Measurements from ENCODE around the gene ZBTB47.

ZBTB47 gene

DNA sequence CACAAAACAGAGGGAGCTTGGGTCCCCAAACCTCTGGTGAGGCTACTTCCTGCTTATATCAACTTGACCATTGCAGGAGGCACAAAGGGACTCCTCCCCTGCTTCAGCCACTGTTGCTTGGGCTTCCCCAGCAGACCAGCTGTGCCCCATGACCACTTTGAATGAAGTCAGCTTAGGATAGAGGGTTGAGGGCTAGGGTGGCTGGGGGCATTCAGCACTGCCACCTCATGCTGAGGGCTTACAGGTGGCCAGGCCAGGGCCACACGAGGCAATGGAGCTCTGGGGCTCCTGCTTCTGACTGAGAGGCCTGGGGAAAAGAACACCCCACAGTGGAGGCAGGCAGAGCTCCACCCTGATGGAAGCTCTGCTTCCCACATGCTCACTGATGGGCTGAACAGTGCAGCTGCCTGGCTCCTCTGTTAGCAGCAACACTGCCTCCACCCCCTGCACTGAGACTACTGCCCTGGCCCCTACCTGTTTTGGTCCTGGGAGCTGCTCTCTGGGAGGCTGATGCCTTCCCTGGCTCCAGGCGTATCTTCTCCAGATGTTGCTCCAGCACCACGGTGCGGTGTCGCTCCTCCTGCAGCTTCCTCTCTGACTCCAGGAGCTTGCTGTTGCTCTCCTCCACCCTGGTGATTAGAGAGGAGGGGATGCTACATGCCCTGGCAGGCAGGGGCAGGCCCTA lies 59.3 kb downstream of the ZBTB47 start:
- TF ChIP-seq, protein P1, sequence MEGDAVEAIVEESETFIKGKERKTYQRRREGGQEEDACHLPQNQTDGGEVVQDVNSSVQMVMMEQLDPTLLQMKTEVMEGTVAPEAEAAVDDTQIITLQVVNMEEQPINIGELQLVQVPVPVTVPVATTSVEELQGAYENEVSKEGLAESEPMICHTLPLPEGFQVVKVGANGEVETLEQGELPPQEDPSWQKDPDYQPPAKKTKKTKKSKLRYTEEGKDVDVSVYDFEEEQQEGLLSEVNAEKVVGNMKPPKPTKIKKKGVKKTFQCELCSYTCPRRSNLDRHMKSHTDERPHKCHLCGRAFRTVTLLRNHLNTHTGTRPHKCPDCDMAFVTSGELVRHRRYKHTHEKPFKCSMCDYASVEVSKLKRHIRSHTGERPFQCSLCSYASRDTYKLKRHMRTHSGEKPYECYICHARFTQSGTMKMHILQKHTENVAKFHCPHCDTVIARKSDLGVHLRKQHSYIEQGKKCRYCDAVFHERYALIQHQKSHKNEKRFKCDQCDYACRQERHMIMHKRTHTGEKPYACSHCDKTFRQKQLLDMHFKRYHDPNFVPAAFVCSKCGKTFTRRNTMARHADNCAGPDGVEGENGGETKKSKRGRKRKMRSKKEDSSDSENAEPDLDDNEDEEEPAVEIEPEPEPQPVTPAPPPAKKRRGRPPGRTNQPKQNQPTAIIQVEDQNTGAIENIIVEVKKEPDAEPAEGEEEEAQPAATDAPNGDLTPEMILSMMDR (conservative IDR thresholded peaks at IDR 0.05), result no peak
- no peak for TF ChIP-seq ZFX (IDR thresholded peaks at IDR 0.05)
- H3K27ac ChIP-seq, result no peak overlapping the region

DNA sequence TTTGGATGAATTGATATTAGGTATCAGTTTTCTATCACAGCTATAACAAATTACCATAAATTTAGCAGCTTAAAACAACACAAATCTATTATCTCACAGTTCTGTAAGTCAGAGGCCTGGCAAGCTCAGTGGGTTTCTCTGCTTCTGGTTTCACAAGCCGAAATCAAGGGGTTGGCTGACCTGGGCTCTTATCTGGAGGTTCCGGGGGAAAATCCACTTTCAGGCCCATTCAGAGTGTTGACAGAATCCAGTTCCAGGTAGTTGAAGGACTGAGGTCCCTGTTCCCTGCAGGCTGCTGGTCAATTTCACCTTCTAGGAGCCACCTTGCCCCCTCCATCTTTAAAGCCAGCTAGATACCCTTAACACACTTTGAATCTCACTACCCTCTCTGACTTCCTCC lies 60.2 kb downstream of the ZBTB47 start:
- TF ChIP-seq, protein P1 (conservative IDR thresholded peaks at IDR 0.05), result no peak
- no peak for TF ChIP-seq ZFX (IDR thresholded peaks at IDR 0.05)
- H3K27ac ChIP-seq, result no peak overlapping the region

DNA sequence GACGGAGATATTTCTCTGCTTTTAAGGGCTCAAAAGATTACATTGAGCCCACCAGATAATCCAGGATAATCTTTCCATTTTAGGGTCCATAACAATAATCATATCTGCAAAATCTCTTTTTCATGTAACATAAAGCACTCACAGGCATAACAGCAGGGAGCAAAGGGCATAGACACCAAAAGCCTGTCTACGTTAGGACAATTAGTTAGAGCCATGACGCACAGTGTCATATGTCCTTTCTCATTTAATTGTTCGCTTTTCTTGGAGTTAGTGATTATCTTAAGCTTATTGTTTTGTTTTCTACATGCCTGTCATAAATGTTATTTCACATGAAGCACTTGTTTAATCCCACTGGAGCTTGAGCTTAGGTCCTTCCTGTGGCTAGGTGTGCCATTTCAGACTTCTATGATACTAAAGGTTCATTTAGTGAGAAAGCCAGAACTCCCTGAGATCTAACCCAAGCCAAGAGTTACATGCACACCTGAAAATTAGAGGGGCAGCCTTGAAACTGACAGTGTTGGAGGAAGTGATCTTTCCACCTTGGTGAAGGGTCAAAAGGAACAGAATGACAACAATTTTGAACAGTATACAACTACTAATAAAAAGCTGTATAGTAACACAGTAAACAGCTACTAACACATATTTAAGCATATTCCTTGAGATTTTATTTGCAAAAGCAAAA lies 60.8 kb downstream of the ZBTB47 start:
- TF ChIP-seq, protein P1 (conservative IDR thresholded peaks at IDR 0.05), result no peak
- no peak for TF ChIP-seq ZFX (IDR thresholded peaks at IDR 0.05)
- H3K27ac ChIP-seq, result no peak overlapping the region

All from C4-2B (cell line).